NCI-H1436 treated with DMSO at 0.1 percent for 48 hours (cell line): ENCODE measurements around the gene KCNJ6.

Experiments
- DNase-seq: peaks from one replicate; lab custom pipeline; 2025; lab: John Stamatoyannopoulos, UW

Gene KCNJ6

GRCh38 chr21:37566790-37567615, 349.3 kb downstream of the KCNJ6 start:
- DNase-seq = no peak

- DNase-seq = no peak
Measured at GRCh38 chr21:37565530-37566223, 350.6 kb downstream of the KCNJ6 start.

GRCh38 chr21:37564924-37565529, 351.2 kb downstream of the KCNJ6 start:
- no peak for DNase-seq

GRCh38 chr21:37564341-37564923, 351.8 kb downstream of the KCNJ6 start:
- DNase-seq = peak; percentile 79

- peak; percentile 69 for DNase-seq
Measured at GRCh38 chr21:37563641-37564340, 352.5 kb downstream of the KCNJ6 start.

- no peak for DNase-seq
Measured at GRCh38 chr21:37562920-37563640, 353.2 kb downstream of the KCNJ6 start.

GRCh38 chr21:37561941-37562919, 354.0 kb downstream of the KCNJ6 start:
- no peak for DNase-seq

GRCh38 chr21:37561506-37561905, 354.8 kb downstream of the KCNJ6 start:
- no peak for DNase-seq

- DNase-seq = no peak
Measured at GRCh38 chr21:37560385-37560784, 355.9 kb downstream of the KCNJ6 start.

GRCh38 chr21:37558676-37559211, 357.5 kb downstream of the KCNJ6 start:
- no peak for DNase-seq
